GM18519 (cell line): ENCODE data around the gene CCDC17.

Source experiments
- ATAC-seq: cut with Tn5 transposase; IDR thresholded peaks from one replicate; pipeline ENCODE4 v1.9.1; 2021; ENCODE audit warnings: mild to moderate bottlenecking, moderate library complexity; ENCODE audit not compliant: unreplicated experiment, low FRiP score

Gene CCDC17

DNA sequence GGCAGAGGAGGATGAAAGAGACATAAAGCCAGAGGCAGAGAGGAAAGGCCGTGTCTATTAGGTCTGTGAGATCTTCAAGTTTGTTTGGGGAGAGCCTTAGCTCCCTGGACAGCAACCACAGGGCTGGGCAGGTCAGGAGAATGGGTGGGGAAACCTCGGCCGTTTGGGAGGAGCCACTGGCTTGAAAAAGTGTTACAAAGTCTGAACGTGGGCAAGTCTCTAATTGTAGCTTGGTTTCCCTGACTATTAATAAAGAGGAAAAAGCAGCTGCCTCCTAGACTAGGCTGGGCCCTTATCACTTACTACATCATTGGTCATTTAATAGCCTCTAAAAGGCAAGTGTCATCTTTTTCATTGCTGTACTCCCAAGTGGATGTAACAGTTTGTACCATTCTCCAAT lies at the start of gene CCDC17:
Gene CCDC17 (minus strand): TSS at position 83 of the 400 bp plus-strand sequence. CDS start 145 bp downstream, outside the sequence.
- ATAC-seq = no peak

GRCh38 chr1:45669859-45670655 lies 46.2 kb upstream of the CCDC17 start:
- ATAC-seq = no peak

- ATAC-seq = no peak
These were observed 45.5 kb upstream of the CCDC17 start for GRCh38 chr1:45669379-45669778.

GRCh38 chr1:45668526-45668925 lies 44.7 kb upstream of the CCDC17 start:
- no peak for ATAC-seq

GRCh38 chr1:45667321-45668111 lies 43.7 kb upstream of the CCDC17 start:
- ATAC-seq = no peak

- no peak for ATAC-seq
These were observed 43.0 kb upstream of the CCDC17 start for GRCh38 chr1:45666836-45667235.

DNA sequence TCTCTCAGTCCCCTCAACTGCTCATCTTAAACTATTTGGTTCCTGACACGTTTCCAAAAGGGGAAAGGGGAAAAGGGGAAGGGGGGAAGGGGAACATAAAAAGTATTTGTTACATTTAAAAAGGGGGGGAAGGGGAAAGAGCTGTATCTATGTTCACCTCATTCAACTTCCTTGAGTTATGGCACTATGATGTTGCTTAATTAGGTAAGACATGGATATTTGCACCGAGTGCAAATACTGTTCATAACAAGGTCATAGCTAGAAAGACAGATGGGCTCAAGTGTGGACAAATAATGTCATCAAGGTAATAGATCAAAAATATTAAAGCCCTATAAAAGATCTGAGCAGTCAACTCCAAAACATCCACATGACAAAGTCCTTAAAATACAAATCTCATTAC lies 36.5 kb upstream of the CCDC17 start:
- ATAC-seq = no peak

GRCh38 chr1:45659222-45659621 lies 35.4 kb upstream of the CCDC17 start:
- ATAC-seq = no peak

- ATAC-seq = no peak
These were observed 34.3 kb upstream of the CCDC17 start for GRCh38 chr1:45658171-45658570.

- ATAC-seq = no peak
These were observed 32.8 kb upstream of the CCDC17 start for GRCh38 chr1:45656573-45657226.

DNA sequence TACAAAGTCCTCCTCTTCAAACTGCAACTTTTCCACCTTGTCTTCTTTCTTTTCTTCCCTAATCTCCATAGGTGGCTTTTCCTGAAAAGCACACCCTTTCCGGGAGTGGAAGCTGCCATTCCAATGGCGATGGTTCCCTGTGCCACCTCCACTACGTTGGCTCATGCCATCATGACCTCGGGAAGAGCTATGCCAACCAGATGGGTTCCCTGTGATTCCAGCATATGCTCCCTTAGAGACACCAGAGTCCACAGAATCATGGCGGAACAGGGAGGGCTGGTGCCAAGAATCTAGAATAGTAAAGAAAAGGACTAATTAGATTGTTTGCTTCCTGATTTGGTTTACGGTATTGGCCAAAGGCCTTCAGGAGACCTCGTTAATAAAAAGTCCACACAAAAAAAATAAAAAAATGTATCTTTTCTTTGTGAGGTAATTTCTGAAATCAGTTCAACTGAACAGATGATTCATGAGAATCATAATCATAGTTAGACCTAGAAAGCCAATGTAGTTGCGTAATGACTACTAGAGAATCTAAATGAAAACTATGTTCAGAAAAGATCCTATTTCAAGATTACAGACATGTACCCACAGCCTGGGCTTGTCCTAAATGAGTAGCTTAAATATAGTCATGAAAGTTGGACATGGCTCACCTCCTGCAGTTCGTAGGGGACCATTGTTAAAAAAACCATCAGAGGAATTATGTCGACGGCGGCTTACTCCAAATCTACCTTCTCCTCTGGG lies 30.9 kb upstream of the CCDC17 start:
- ATAC-seq = no peak

- no peak for ATAC-seq
These were observed 23.6 kb upstream of the CCDC17 start for GRCh38 chr1:45647248-45648021.

- no peak for ATAC-seq
These were observed 20.8 kb upstream of the CCDC17 start for GRCh38 chr1:45644661-45645060.

GRCh38 chr1:45643978-45644377 lies 20.1 kb upstream of the CCDC17 start:
- ATAC-seq = no peak

DNA sequence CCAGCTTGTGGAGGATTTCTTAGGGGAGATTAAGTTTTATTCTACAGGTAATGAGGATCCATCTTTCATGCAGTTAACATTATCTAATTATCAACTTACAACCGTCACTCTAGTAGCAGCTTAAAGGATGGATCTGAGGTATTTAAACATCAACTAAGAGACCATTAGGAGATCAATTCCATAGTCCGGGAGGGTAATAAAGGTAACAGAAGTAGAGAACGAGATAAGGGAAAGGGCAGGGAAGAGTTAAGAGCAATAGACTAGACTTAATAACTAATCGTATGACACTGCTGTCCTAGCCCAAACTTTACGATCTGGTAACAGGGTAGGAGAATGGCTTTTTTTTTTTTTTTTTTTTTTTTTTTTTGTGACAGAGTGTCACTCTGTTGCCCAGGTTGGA lies 19.5 kb upstream of the CCDC17 start:
- no peak for ATAC-seq

DNA sequence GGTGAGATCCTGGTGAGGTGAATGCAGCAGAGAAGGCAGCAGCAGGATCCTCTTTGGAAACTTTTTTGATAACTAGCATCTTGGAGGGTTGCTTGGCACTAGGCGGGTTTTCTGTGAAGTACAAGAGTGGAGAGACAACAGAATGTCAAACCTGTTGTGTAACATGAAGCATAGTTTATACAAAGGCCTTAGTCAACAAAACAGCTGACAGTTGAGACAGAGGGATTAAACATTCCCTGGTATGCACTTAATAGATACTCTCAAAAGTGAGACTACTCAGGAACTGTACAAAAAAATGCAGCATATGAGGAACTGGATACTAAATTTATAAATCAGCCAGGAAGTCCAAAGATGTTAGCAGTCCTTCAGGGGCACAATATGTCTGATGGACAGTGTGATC lies 16.4 kb upstream of the CCDC17 start:
- ATAC-seq = no peak

DNA sequence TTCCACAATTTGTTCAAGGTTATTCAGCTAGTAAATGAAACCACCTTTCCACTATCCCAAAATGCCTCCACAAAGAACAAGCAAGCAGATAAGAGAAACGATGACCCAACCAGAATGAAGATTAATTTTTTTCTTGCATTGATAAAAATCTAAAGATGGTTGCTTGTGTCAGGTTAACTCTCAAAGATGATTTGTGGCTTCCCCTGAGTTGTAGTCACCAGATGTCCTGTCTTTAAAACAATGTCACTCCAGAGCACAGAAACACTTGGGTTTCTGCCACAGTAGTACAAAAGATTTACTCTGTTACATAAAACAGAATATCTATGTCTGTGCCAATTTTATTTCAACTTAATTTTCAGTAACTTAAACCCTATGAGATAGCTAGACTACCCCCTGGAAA lies 11.4 kb upstream of the CCDC17 start:
- no peak for ATAC-seq

GRCh38 chr1:45630429-45630828 lies 6.6 kb upstream of the CCDC17 start:
- no peak for ATAC-seq

GRCh38 chr1:45629035-45629434 lies 5.2 kb upstream of the CCDC17 start:
- no peak for ATAC-seq
